KOPT-K1 (cell line): ENCODE data around the gene EXOSC9.
"Not testable (repeated sequence)": the region's sequence is repeated elsewhere in the genome, so short reads cannot be mapped to it uniquely, and the experiment has no call there.

Source experiments
- H3K27ac ChIP-seq: fragments of 200-600 bp; sonication (generic); 2 replicates; pipeline ENCODE4 v1.5.1; 2016; ENCODE audit warnings: antibody characterized with exemption, mild to moderate bottlenecking, low read depth, low read length; ENCODE audit not compliant: poor library complexity, severe bottlenecking
- H3K36me3 ChIP-seq: fragments of 200-600 bp; sonication (generic); 2 replicates; pipeline ENCODE4 v1.5.1; 2017; ENCODE audit warnings: antibody characterized with exemption, mild to moderate bottlenecking, low read length, moderate library complexity; ENCODE audit not compliant: insufficient read depth
- H3K9me3 ChIP-seq: fragments of 200-600 bp; sonication (generic); 2 replicates; pipeline ENCODE4 v1.5.1; 2017; ENCODE audit warnings: antibody characterized with exemption, low read length, mild to moderate bottlenecking; ENCODE audit not compliant: insufficient read depth, poor library complexity, severe bottlenecking

Gene EXOSC9

DNA sequence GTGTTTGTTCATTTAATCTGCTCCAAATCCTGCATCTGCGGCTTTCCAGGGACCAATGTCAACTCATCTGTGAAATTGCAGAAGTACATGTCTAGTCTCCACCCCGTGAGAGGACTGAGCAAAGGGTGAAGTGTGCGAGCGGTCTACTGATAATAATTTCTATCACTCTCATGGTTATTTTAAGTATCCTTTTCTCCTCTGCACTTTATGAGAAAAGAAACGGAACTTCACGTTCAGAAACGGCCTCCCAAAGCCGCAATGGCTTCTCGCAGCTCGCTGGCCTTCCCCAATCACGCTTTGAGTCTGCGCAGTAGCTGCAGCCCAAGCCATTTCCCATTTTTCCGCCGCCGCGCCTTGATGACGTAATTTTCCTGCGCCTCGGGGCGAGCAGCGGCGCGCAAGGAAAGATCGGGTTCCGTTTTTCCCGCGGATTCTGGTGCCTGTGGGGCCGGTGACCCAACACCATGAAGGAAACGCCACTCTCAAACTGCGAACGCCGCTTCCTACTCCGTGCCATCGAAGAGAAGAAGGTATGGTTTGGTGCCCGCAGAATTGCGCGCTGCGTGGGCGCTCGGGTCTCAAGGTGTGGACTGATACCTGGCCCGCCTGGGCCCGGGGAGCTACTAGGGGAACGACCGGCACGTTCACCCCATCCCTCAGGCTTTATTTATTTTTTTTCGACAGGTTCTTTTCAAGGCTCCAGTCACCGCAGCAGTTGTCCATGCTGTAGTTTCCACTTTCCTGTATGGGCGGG lies at the start of gene EXOSC9:
TSS of gene EXOSC9 (plus strand) at position 363 of the 754 bp plus-strand sequence. CDS start at position 465, 102 bp downstream.
- Histone ChIP-seq H3K9me3 (no peaks in the 10 kb centered on the region), H3K36me3 (peaks cover 38% of the 10 kb centered on the region), H3K27ac (peak within 1 kb of the TSS; percentile 85)

DNA sequence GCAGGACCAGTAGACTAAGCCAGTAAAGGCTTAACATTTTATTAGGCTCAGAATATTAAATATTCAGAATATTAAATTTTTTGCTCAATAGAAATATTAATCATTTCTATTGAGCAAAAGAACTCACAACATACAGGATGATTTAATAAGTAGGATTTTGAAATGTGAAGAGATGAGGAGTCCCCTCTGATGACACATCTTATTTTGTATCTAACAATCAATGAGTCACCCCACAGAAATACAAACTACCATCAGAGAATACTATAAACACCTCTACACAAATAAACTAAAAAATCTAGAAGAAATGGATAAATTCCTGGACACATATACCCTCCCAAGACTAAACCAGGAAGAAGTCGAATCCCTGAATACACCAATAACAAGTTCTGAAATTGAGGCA lies 49.0 kb upstream of the EXOSC9 start:
- H3K27ac ChIP-seq, H3K36me3 ChIP-seq, H3K9me3 ChIP-seq: not testable (repeated sequence)

DNA sequence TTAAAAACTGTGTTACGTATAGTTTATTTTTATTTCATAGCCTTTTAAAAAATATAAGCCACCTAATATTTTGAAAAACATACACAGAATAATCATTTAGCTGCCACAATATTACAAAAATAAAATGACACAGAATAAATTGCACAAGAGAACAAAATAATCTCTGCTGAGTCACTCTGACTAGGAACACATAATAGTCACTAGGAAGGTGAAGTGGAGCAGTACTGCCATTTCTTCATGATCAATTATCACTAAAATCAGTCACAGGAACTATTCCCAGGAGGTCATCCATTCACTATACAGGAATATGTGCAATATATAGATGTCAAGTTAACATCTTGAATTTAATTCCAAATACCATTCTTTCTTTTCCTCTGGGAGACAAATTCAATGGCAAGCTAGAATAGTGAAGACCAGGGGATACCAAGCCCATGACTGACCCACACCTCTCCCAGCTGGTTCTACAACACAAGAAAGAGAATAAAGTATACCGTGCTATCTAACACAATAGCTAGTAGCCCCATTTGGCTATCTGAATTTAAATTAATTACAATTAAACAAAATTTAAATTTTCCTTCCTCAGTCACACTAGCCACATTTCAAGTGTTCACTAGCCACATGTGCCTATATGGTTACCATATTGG lies 42.1 kb upstream of the EXOSC9 start:
- no peaks in the 10 kb centered on the region for H3K9me3 ChIP-seq
- no peaks in the 10 kb centered on the region for H3K36me3 ChIP-seq
- no peak overlapping the region for H3K27ac ChIP-seq

DNA sequence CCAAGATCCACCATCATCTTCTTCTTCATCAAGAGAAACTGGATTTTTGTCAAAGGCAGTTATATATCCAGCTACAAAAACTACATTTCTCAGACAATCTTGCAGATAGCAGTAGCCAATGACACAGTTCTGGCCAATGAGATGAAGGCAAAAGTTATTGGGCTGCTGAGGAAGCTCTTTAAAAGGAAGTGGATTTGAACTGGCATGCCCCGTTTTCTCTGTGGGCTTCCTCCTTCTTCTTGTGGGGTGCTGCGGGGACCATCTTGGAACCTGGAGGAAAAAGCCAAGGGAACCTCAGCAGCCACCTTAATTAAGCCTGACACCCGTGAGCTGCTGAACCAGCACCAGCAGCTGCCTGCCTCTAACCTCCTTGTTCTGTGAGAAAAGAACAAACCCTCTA lies 40.9 kb upstream of the EXOSC9 start:
- no peaks in the 10 kb centered on the region for H3K36me3 ChIP-seq
- no peaks in the 10 kb centered on the region for H3K9me3 ChIP-seq
- no peak overlapping the region for H3K27ac ChIP-seq

DNA sequence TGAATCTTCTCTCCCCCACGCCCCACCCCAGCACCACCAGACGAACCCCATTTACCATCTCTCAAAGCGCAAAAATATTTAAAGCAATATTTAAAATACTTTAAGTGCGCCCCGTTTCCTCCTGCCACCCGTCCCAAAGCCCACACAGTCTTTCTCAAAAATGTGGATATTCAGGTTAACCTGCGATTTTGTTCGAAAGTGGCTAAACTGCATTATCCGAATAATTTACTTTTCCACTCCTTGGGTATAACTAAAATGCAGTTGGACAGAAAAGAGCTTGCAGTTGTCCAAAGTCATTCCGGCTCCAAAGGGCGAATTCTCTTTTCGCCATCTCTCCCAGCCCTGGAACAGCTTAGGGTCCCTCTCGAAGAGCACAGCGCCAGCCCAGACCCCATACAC lies 36.8 kb upstream of the EXOSC9 start:
- Histone ChIP-seq H3K9me3 (no peaks in the 10 kb centered on the region), H3K27ac (no peak overlapping the region), H3K36me3 (no peaks in the 10 kb centered on the region)

DNA sequence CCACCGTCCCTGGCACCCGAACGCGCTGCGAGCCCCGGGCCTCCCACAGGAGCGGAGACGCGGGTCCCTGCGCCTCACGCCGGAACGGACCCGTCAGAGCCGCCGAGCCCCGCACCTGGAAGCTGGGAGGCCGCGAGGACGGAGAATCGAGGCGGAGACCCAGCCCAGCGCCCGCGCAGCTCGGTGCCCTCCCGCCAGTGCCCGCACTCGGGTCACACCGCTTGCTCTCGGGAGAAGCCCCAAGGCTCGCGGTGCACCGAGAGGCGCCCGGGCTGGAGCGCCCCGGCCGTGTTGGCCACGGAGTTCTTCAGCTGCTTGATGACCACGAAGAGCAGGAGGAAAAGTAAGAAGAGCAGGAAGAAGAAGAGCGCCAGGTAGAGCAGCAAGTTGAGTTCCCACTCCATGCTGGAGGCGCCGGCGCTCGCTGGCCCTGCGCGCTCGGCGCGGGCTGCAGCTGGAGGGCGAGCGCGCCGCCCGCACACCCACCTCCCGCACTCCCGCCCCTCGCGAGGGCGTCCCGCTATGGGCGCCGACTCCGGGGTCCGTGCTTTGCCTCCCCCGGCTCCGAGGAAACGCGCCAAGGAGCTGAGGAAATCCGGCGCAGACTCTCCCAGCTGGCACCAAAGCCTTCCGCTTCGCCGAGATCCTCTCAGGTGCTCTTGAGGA lies 36.3 kb upstream of the EXOSC9 start, which contains the start of gene SMIM43:
TSS of gene SMIM43 (minus strand) at position 463 of the 666 bp plus-strand sequence. CDS start at position 404, 59 bp downstream.
- Histone ChIP-seq H3K9me3 (no peaks in the 10 kb centered on the region), H3K36me3 (no peaks in the 10 kb centered on the region), H3K27ac (no peak within 1 kb of the TSS)

DNA sequence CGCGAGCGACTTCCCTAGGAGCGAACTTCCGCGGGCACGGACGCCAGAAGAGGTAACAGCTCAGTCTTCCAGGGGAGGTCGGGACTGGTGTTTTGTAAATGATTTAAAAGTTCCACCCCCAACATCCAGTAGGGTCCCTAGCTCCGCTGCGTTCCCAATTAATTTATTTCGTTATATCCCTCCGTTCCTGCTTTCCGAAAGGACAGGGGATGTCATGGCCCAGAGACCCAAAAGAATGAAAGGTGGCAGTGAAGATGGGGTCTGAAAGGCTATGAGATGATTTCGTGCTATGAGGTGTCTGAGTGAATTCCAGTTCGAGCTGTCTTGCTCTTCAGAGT lies 35.8 kb upstream of the EXOSC9 start:
- H3K27ac ChIP-seq: no peak overlapping the region
- no peaks in the 10 kb centered on the region for H3K9me3 ChIP-seq
- no peaks in the 10 kb centered on the region for H3K36me3 ChIP-seq

DNA sequence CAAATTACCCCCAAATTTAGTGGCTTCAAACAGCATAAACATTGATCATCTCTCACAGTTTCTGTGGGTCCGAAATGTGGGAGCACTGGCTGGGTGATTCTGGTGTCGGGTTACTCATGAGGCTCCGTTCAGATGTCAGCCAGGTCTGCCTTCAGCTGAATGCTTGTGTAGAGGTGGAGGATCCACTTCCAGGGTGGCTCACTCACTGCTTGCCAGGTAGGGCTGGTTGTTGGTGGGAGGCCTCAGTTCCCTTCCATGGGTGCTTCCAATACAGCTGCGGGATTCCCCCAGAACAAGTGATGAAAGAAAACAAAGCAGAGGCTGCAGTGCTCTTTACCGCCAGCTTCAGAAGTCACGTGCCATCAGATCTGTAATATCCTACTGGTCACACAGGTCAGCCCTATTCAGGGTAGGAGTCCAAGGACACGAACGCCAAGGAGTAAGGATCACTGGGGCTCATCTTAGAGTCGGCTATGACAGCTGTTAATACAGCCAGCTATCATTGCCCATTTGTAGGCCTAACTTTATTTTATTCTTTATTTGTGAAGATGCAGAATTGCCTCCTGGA lies 35.1 kb upstream of the EXOSC9 start:
- Histone ChIP-seq H3K27ac (no peak overlapping the region), H3K9me3 (no peaks in the 10 kb centered on the region), H3K36me3 (no peaks in the 10 kb centered on the region)

DNA sequence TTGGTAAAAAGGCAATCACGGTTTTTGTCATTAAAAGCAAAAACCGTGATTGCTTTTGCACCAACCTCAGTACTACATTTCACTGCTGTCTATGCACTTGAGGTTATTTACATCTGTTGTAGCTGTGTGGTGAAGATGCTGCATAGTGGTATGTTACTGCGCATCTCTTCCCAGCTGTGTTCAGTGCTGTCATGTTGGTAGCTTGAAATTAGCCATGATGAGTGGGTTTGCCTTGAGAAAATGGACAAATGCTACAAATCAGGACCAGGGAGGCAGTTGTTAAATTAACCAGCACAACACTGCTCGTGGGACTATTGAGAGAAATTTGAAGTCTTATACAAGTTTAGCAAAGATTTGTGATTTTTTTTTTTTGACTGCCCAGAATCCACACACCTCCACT lies 34.0 kb upstream of the EXOSC9 start:
- Histone ChIP-seq H3K27ac (no peak overlapping the region), H3K9me3 (no peaks in the 10 kb centered on the region), H3K36me3 (no peaks in the 10 kb centered on the region)

- no peaks in the 10 kb centered on the region for H3K9me3 ChIP-seq
Measured at GRCh38 chr4:121769341-121769740, 31.8 kb upstream of the EXOSC9 start.

DNA sequence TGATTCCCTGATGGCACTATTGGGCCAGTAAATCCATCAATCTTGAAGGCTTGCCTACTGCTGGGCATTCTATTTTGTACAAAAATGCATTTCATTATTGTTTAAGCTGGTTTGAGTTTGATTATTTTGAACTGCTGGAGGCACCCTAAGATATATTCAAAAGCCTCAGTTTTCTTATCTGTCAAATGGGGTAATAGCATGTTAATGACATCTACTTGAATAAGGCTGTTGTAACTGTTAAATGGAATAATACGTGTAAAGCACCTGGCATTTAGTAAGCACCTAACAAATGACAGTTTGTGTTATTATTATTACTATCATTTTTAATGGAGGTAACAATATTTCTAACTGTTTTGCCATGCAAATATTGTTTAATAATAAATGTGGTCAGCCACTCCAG lies 29.3 kb upstream of the EXOSC9 start:
- no peak overlapping the region for H3K27ac ChIP-seq
- H3K9me3 ChIP-seq: no peaks in the 10 kb centered on the region

More at GRCh38 chr4:121769341-121769740, 31.8 kb upstream of the EXOSC9 start:
- H3K27ac ChIP-seq: no peak overlapping the region
- H3K36me3 ChIP-seq: no peaks in the 10 kb centered on the region

GRCh38 chr4:121773883-121774282 lies 27.2 kb upstream of the EXOSC9 start:
- Histone ChIP-seq H3K9me3 (no peaks in the 10 kb centered on the region), H3K36me3 (no peaks in the 10 kb centered on the region), H3K27ac (no peak overlapping the region)

More for the DNA sequence above, 29.3 kb upstream of the EXOSC9 start:
- no peaks in the 10 kb centered on the region for H3K36me3 ChIP-seq

DNA sequence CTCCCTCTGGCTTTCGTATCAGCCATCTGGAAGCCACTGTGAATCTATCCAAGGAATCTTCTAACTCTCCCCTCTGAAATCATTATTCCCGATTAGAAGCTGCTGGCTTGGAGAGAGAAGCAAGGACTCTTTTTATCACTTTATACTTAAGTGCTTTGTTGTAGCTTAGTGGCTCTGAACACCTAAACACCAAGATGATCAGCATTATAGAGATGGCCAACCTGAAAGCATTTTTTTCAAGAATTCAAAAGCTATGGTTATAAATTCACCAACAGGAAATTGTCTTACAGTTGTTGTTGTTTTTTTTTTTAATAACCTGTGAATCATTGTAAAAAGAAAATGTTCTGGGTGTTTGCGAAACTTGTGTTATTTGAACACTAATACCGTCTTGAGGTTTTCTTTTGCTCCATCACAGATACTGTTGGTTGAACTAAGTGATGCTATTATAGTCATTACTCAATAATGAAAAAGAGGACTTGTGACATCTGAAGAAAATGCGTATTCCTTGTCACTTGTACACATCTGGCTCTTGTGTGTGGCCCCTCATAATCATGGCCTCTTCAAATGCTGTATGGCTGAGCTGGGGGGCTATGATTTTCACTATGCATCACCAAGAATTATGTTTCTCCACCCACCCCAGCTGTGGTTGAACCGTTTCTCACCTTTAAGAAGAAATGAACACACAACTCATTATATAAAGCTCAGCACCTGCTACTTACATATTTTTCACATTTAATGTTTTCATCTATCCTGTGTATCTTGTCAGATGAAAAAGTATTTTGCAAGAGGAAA lies 24.3 kb upstream of the EXOSC9 start:
- Histone ChIP-seq H3K27ac (no peak overlapping the region), H3K36me3 (no peaks in the 10 kb centered on the region), H3K9me3 (no peaks in the 10 kb centered on the region)

DNA sequence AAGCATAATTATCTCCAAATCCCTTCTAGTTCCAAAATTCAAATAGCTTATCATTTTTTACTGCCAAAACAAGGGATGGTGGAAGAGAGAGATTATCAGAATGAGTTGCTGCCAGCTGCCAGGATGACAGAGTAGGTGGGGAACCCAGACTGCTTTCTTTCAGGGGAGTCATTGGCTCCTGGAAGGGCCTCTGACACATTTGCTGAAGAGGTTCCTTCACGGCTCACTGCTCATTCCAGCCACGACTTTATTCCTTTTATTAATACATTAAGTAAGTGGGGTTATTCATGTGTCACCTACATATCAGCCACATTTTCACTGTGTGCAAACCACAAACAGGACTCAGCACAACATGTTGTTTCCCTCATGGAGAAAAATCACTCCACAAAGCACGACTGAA lies 23.5 kb upstream of the EXOSC9 start:
- H3K9me3 ChIP-seq: no peaks in the 10 kb centered on the region
- no peak overlapping the region for H3K27ac ChIP-seq
- H3K36me3 ChIP-seq: no peaks in the 10 kb centered on the region
